ACC112 (cell line): ENCODE results near the gene PRR14.

Experiments used
- H2AFZ ChIP-seq: fragments of 200-600 bp; sonication (generic); one replicate; pipeline ENCODE4 v1.6.0; 2017; ENCODE audit warnings: antibody characterized with exemption, low read length; ENCODE audit not compliant: unreplicated experiment
- H3K27ac ChIP-seq: fragments of 200-600 bp; sonication (generic); 2 replicates; pipeline ENCODE4 v1.5.1; 2014; ENCODE audit warnings: low read depth, mild to moderate bottlenecking, antibody characterized with exemption, low read length, moderate library complexity
- H3K27me3 ChIP-seq: fragments of 200-600 bp; sonication (generic); 2 replicates; pipeline ENCODE4 v1.6.1; 2014; ENCODE audit warnings: mild to moderate bottlenecking, antibody characterized with exemption, low read length, moderate library complexity, mixed read lengths; ENCODE audit not compliant: insufficient read depth
- H3K36me3 ChIP-seq: fragments of 200-600 bp; sonication (generic); 2 replicates; pipeline ENCODE4 v1.6.1; 2016; ENCODE audit warnings: mild to moderate bottlenecking, antibody characterized with exemption, low read length, moderate library complexity, mixed read lengths; ENCODE audit not compliant: insufficient read depth
- H3K4me1 ChIP-seq: fragments of 200-600 bp; sonication (generic); one replicate; pipeline ENCODE4 v1.6.1; 2016; ENCODE audit warnings: low read length, mixed read lengths; ENCODE audit not compliant: insufficient read depth, unreplicated experiment, control insufficient read depth
- H3K4me3 ChIP-seq: fragments of 200-600 bp; sonication (generic); 2 replicates; pipeline ENCODE4 v1.5.1; 2014; ENCODE audit warnings: mild to moderate bottlenecking, low read depth, low read length
- H3K79me2 ChIP-seq: fragments of 200-600 bp; sonication (generic); one replicate; pipeline ENCODE4 v1.6.0; 2016; ENCODE audit warnings: low read length; ENCODE audit not compliant: control insufficient read depth, unreplicated experiment, insufficient read depth

PRR14 gene

DNA sequence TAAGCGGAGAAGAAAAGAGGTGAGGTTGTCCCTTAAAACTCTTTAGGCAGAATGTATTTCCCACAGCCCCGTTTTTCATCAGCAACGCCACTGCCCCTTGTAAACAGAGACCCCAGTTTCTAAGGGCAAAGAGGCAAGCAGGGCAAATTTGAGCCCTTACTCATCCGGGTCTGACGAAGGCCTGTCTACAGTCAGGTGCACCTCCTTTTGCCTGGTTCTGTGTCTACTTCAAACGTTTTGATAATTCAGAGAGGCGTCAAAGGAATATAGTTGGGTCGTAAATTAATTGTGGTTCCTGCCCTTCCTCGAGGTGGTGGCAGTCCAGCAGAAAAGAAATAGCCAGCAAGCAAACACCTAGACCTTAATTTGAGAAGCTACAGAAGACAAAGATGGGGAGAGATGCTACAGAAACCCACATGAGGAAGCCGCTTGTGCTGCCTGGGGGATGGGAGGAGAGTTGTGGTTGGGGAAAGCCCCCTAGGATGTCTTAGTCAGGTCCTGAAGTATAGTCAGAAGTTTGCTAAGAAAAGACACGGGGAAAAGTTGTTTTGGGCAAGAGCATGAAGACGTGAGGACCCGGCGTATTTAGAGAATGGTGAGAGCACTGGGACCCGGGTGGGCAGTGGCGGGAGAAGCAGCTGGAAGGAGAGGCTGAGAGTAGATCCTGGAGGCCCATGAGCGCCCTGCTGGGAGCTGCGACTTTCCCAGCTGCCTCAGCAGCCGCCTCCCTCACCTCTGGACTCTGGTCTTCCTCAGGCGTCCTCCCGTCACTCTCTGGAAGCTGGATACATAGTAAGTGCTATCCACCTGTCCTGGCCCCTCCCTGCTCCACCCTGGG, 9.9 kb downstream of the PRR14 start:
- Histone ChIP-seq H2AFZ (no peak overlapping the region), H3K27me3 (no peaks in the 10 kb centered on the region), H3K4me3 (peak overlapping the region; percentile 97), H3K27ac (peak overlapping the region; percentile 97), H3K36me3 (peaks cover 10% of the 10 kb centered on the region; the same call in 1 of the 2 replicates), H3K79me2 (peaks cover 50% of the 10 kb centered on the region), H3K4me1 (peaks cover 20% of the 10 kb centered on the region)

DNA sequence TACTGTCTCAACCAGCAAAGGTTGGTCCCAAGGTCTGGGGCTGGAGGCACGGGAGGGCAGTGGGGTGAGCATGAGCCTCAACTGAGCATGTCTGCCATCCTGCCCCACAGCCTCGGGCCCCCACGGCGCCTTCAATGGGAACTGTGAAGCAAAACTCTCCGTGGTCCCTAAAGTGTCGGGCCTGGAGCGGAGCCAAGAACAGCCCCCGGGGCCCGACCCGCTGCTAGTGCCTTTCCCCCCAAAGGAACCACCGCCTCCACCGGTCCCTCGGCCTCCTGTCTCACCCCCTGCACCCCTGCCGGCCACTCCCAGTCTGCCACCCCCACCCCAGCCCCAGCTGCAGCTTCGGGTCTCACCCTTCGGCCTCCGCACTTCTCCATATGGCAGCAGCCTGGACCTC, 11.7 kb downstream of the PRR14 start:
- Histone ChIP-seq H3K79me2 (peaks cover 50% of the 10 kb centered on the region), H3K27me3 (no peaks in the 10 kb centered on the region), H3K4me1 (peaks cover 17% of the 10 kb centered on the region), H3K36me3 (peaks cover 10% of the 10 kb centered on the region; the same call in 1 of the 2 replicates), H3K27ac (no peak overlapping the region), H3K4me3 (no peak overlapping the region), H2AFZ (no peak overlapping the region)

DNA sequence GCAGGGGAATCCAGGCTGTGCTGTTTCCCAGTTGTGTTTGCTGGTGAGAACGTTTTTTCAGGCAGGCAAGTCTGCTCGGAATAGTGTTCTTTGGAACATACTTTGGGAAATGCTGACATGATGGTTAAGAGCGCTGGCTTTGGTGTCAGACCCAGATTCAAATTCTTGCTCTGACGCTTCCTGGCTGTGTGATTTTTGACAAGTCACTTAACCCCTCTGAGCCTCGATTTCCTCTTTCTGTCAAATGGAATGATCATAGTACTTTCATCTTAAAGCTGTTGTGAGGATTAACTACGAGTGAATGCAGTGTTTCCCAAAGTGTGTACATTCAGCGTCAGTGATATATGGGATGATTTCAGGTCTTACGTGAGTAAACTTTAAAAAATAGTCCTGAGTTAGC, 12.3 kb downstream of the PRR14 start:
- H3K4me1 ChIP-seq = peaks cover 15% of the 10 kb centered on the region
- no peaks in the 10 kb centered on the region for H3K27me3 ChIP-seq
- no peak overlapping the region for H3K4me3 ChIP-seq
- peaks cover 10% of the 10 kb centered on the region; the same call in 1 of the 2 replicates for H3K36me3 ChIP-seq
- no peak overlapping the region for H3K27ac ChIP-seq
- H3K79me2 ChIP-seq = peaks cover 50% of the 10 kb centered on the region
- H2AFZ ChIP-seq = no peak overlapping the region

DNA sequence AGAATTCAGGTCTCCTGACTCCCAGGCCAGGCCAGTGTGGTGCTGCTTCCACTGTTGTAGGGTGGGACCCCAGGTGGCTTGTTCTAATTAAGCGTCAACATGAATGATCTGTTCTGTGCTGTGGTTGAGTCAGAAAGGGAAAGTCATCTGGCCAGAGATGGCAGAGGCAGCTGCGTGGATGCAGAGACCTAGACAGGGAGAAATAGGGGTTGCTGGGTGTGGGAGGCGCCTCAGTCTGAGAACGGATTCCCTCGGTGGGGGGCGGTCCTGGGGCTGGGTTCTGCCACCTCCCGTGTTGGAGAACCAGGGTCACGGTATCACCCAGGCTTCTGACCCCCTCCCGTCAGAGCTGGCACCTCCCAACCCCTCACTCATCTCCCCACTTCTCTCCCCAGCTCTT, 13.1 kb downstream of the PRR14 start:
- no peak overlapping the region for H3K27ac ChIP-seq
- no peaks in the 10 kb centered on the region for H3K27me3 ChIP-seq
- H2AFZ ChIP-seq = no peak overlapping the region
- H3K4me3 ChIP-seq = no peak overlapping the region
- H3K79me2 ChIP-seq = peaks cover 50% of the 10 kb centered on the region
- H3K36me3 ChIP-seq = peaks cover 10% of the 10 kb centered on the region; the same call in 1 of the 2 replicates
- H3K4me1 ChIP-seq = peaks cover 15% of the 10 kb centered on the region

DNA sequence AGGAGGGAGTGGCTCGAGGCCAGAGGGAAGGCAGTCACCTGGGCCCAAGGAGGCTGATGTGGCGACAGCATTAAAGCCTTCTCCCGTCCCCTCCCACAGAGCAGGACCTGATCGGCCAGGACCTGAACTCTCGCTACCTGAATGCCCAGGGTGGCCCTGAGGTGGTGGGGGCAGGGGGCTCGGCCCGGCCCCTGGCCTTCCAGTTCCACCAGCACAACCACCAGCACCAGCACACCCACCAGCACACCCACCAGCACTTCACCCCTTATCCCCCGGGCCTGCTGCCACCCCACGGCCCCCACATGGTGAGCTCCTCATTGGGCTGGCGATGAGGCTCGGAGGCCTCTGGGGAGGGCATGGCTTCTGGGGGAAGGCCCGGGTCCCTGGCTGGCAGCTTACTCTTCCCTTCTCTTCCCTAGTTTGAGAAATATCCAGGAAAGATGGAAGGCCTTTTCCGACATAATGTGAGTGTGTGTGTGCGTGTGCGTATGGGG, 13.9 kb downstream of the PRR14 start:
- Histone ChIP-seq H2AFZ (no peak overlapping the region), H3K4me1 (peaks cover 15% of the 10 kb centered on the region), H3K27ac (no peak overlapping the region), H3K79me2 (peaks cover 48% of the 10 kb centered on the region), H3K27me3 (no peaks in the 10 kb centered on the region), H3K4me3 (no peak overlapping the region), H3K36me3 (peaks cover 12% of the 10 kb centered on the region; the same call in 1 of the 2 replicates)

DNA sequence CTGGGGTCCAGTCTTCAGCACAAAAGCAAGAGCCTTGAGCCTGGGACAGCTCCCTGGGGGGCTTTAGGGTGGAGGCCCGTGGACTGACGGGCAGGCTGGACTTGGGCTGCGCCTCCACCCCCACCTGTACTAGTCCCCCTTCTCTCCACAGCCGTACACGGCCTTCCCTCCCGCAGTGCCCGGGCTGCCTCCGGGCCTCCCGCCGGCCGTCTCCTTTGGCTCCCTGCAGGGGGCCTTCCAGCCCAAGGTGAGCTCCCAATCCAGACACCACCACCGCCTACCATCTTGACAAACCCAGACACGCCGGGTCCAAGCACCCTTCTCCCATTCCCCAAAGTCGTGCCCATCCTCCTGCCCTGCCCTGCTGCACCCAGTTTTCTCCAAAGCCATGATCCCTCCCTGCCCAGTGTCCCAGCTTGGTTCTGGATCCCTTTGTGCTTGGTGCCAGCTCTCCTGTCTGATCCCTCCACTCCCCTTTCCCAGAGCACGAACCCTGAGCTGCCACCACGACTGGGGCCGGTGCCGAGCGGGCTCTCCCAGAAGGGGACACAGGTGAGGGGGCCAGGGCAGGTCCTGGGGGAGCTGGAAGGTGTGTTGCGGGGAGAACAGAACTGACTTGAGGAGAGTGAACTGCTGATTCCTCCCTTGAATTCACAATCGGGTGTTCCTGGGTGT, 14.5 kb downstream of the PRR14 start:
- no peak overlapping the region for H3K27ac ChIP-seq
- H2AFZ ChIP-seq = no peak overlapping the region
- peaks cover 42% of the 10 kb centered on the region for H3K79me2 ChIP-seq
- H3K36me3 ChIP-seq = peaks cover 17% of the 10 kb centered on the region; the same call in 1 of the 2 replicates
- no peak overlapping the region for H3K4me3 ChIP-seq
- H3K27me3 ChIP-seq = no peaks in the 10 kb centered on the region
- peaks cover 15% of the 10 kb centered on the region for H3K4me1 ChIP-seq

DNA sequence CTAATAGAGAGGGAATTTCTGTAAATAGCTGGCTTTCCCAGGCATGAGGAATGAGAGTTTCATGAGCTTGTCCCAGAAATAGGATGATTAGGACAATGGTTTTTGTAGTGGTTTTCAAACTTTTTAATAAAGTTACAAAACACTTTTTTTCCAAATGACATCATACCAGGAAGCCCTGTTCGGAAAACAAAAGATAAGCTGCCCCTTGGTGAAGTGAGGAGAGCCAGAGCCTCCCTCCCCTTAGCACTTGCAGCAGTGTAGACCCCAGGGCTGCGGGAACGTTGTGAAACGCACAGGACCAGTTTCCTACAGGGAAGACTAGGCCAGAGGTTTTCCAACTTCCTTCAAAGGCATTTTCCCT, 15.1 kb downstream of the PRR14 start:
- Histone ChIP-seq H3K27me3 (no peaks in the 10 kb centered on the region), H3K4me1 (peaks cover 15% of the 10 kb centered on the region), H3K4me3 (no peak overlapping the region), H3K79me2 (peaks cover 36% of the 10 kb centered on the region), H2AFZ (no peak overlapping the region), H3K27ac (no peak overlapping the region), H3K36me3 (peaks cover 17% of the 10 kb centered on the region; the same call in 1 of the 2 replicates)

DNA sequence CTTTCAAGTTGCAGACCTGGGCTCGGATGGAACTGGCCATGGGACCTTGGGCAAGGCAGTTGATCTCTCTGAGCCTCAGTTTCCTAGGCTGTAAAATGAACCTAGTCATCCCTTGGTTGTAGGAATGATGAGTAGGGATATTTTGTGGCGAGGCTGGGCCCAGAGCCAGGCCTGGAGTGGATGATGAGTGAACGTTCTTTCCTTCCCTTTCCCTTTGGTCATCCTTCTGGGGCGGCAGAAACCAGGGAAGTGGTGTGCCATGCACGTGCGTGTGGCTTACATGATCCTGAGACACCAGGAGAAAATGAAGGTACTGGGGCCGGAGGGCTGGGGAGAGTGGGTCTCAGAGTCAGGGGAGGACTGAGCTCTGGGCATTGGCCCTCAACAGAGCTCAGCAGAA, 15.9 kb downstream of the PRR14 start:
- Histone ChIP-seq H3K4me3 (no peak overlapping the region), H3K27ac (no peak overlapping the region), H3K4me1 (peaks cover 7% of the 10 kb centered on the region), H3K36me3 (peaks cover 17% of the 10 kb centered on the region; the same call in 1 of the 2 replicates), H2AFZ (no peak overlapping the region), H3K79me2 (peaks cover 28% of the 10 kb centered on the region), H3K27me3 (no peaks in the 10 kb centered on the region)

DNA sequence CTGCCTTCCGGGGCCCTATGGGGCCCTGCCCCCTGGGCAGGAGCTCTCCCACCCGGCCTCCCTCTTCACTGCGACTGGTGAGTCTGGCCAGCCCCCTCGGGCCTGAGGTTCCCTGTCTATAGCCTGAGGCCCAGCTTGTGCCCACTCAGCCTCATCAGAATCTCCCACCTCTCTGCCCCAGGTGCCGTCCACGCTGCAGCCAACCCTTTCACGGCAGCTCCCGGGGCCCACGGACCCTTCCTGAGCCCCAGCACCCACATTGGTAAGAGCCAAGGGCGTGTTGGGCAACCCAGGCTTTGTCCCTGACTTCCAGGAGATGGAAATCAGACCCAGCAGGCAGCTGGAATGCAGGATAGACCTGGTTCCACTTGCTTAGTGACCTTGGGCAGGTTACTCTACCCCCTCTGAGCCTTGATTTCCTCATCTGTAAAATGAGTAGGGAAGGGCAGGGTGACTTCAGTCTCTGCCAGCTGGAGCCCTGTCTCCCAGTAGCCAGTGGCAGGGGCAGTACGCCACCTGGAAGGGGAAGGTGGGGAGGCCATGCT, 16.7 kb downstream of the PRR14 start:
- peaks cover 17% of the 10 kb centered on the region; the same call in 1 of the 2 replicates for H3K36me3 ChIP-seq
- no peak overlapping the region for H2AFZ ChIP-seq
- H3K79me2 ChIP-seq = peaks cover 20% of the 10 kb centered on the region
- no peaks in the 10 kb centered on the region for H3K4me1 ChIP-seq
- no peak overlapping the region for H3K4me3 ChIP-seq
- H3K27me3 ChIP-seq = no peaks in the 10 kb centered on the region
- H3K27ac ChIP-seq = no peak overlapping the region

DNA sequence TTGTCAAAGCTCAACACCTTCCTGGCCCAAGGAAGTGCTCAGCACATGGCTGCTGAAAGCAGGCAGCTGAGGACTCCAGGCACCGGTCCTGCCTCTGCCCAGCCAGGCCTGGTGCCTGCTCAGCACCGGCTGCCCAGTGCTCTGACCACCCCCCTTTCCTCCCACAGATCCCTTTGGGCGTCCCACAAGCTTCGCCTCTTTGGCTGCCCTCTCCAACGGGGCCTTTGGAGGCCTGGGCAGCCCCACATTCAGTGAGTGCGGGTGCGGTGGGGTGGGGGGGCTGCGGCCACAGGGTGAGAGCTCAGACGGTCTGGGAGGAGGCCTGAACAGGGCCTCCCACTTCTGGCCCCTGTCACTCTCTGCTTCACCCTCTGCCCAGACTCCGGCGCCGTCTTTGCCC, 17.6 kb downstream of the PRR14 start:
- Histone ChIP-seq H3K27me3 (no peaks in the 10 kb centered on the region), H3K36me3 (peaks cover 10% of the 10 kb centered on the region; the same call in 1 of the 2 replicates), H3K79me2 (peaks cover 12% of the 10 kb centered on the region)

More for the DNA sequence above, 17.6 kb downstream of the PRR14 start:
- no peak overlapping the region for H3K4me3 ChIP-seq
- no peaks in the 10 kb centered on the region for H3K4me1 ChIP-seq
- H3K27ac ChIP-seq = no peak overlapping the region
- H2AFZ ChIP-seq = no peak overlapping the region
